B cell (primary cell): Measurements from ENCODE around the gene NRG4. TPM values are rescaled to one million over a fixed set of nuclear protein-coding genes. Genes with fewer than 3 reads are reported as not detected.

ENCODE experiments used
- ATAC-seq: fragments of 200-7000 bp; cut with Tn5 transposase; one replicate; pipeline ENCODE4 v1.10.0; 2021; ENCODE audit warnings: low read depth, mild to moderate bottlenecking, moderate number of reproducible peaks, moderate library complexity
- CTCF ChIA-PET: fragments of 350-600 bp; sonication (Branson Sonifier 250); formaldehyde crosslinking; loops from one replicate; lab custom pipeline; 2021; ENCODE audit warnings: antibody characterized with exemption, inconsistent platforms; lab: Charles Lee
- POLR2A ChIA-PET: fragments of 350-600 bp; sonication (Branson Sonifier 250); formaldehyde crosslinking; loops from one replicate; lab custom pipeline; 2021; ENCODE audit warnings: antibody characterized with exemption; lab: Charles Lee
- DNase-seq: peaks from one replicate; pipeline ENCODE4 v3.0.0; 2013
- H2AFZ ChIP-seq: 2 replicates; pipeline ENCODE4 v1.6.1; 2012; ENCODE audit warnings: mild to moderate bottlenecking, low read depth, low read length; ENCODE audit not compliant: insufficient read depth, poor library complexity, severe bottlenecking
- H3K27ac ChIP-seq, 2 donors: 1 replicate in 1 of 2; 2 replicates in 1 of 2; pipeline ENCODE4 v1.5.1; 2012 to 2013; ENCODE audit warnings: low read length in 2 of 2, mild to moderate bottlenecking in 2 of 2, moderate library complexity in 1 of 2
- H3K27me3 ChIP-seq, 4 experiments: fragments of 200-600 bp in 1 of 4; sonication (generic) in 1 of 4; replicated peaks in 1 of 4; 1 replicate in 2 of 4; 2 replicates in 2 of 4; pipeline versions ENCODE4 v1.6.1 to v1.7.0; 2013 to 2016; ENCODE audit warnings: low read length in 3 of 4, mild to moderate bottlenecking in 2 of 4, mixed read lengths in 1 of 4, moderate library complexity in 1 of 4; ENCODE audit not compliant: insufficient read depth in 4 of 4, control insufficient read depth in 3 of 4; ENCODE audit errors: control extremely low read depth in 1 of 4
- H3K36me3 ChIP-seq, 2 experiments: replicated peaks in 1 of 2; 1 replicate in 1 of 2; 2 replicates in 1 of 2; pipeline versions ENCODE4 v1.6.1 to v1.7.1; 2013; ENCODE audit warnings: low read length in 1 of 2; ENCODE audit not compliant: insufficient read depth in 2 of 2, control insufficient read depth in 1 of 2; ENCODE audit errors: control extremely low read depth in 1 of 2, extremely low read depth in 1 of 2
- H3K4me1 ChIP-seq, 2 donors: fragments of 200-600 bp in 1 of 2; sonication (generic) in 1 of 2; 1 replicate in 1 of 2; 2 replicates in 1 of 2; pipeline versions ENCODE4 v1.5.1 to v1.6.1; 2013 to 2017; ENCODE audit warnings: low read length in 2 of 2; ENCODE audit not compliant: control insufficient read depth in 2 of 2, insufficient read depth in 2 of 2
- H3K4me2 ChIP-seq: replicated peaks from 2 replicates; pipeline ENCODE3; 2012; ENCODE audit warnings: mild to moderate bottlenecking, low read depth, low read length; ENCODE audit not compliant: poor library complexity, severe bottlenecking
- H3K4me3 ChIP-seq, 5 experiments: fragments of 200-600 bp in 1 of 5; sonication (generic) in 1 of 5; 1 replicate in 3 of 5; 2 replicates in 2 of 5; pipeline versions ENCODE4 v1.5.1 to v1.7.0; 2011 to 2016; ENCODE audit warnings: low read length in 4 of 5, mild to moderate bottlenecking in 4 of 5, low read depth in 2 of 5, control low read depth in 1 of 5, moderate library complexity in 1 of 5; ENCODE audit not compliant: insufficient read depth in 1 of 5; ENCODE audit errors: control extremely low read depth in 1 of 5, extremely low read depth in 1 of 5
- H3K79me2 ChIP-seq: fragments of 200-600 bp; sonication (generic); one replicate; pipeline ENCODE4 v1.6.0; 2016; ENCODE audit warnings: low read length; ENCODE audit not compliant: control insufficient read depth, insufficient read depth
- H3K9ac ChIP-seq: fragments of 200-600 bp; sonication (generic); 2 replicates; pipeline ENCODE4 v1.6.1; 2017; ENCODE audit warnings: mild to moderate bottlenecking, low read length, moderate library complexity
- H3K9me3 ChIP-seq, 3 donors: one replicate each; pipeline versions ENCODE4 v1.6.1 to v1.7.1; 2013; ENCODE audit warnings: low read length in 2 of 3; ENCODE audit not compliant: control insufficient read depth in 2 of 3, insufficient read depth in 1 of 3; ENCODE audit errors: control extremely low read depth in 1 of 3
- H4K20me1 ChIP-seq: 2 replicates; pipeline ENCODE4 v1.6.0; 2012; ENCODE audit warnings: mild to moderate bottlenecking, low read length; ENCODE audit not compliant: insufficient read depth, control insufficient read depth, poor library complexity, severe bottlenecking
- H3K27ac Mint-ChIP-seq: one replicate; pipeline ENCODE4 v1.8.0; 2021; ENCODE audit warnings: mixed read lengths
- H3K27me3 Mint-ChIP-seq: one replicate; pipeline ENCODE4 v1.8.0; 2021; ENCODE audit warnings: mixed read lengths
- H3K4me1 Mint-ChIP-seq: one replicate; pipeline ENCODE4 v1.8.0; 2021; ENCODE audit warnings: mixed read lengths
- H3K4me3 Mint-ChIP-seq: one replicate; pipeline ENCODE4 v1.8.0; 2021; ENCODE audit warnings: mixed read lengths
- H3K9me3 Mint-ChIP-seq: one replicate; pipeline ENCODE4 v1.8.0; 2022; ENCODE audit warnings: mixed read lengths; ENCODE audit not compliant: insufficient read depth
- EZH2 ChIP-seq: IDR thresholded peaks from 2 replicates; pipeline ENCODE4 v1.6.1; 2012; ENCODE audit warnings: borderline replicate concordance, low read depth, mild to moderate bottlenecking, moderate library complexity, low read length; ENCODE audit not compliant: insufficient read depth, poor library complexity, severe bottlenecking
- WGBS: methylation state at CpG from one replicate; pipeline ENCODE4 v1.1.5; 2013; ENCODE audit warnings: missing lambda C conversion rate; ENCODE audit not compliant: insufficient coverage; 5-methylcytosine and 5-hydroxymethylcytosine counted together
- intact Hi-C: fragments of 100-400 bp; cut with micrococcal nuclease; formaldehyde crosslinking; loops from one replicate; pipeline ENCODE4 v1.10.0; 2022
- polyA minus RNA-seq: library from RNA; depleted of rRNA, polyadenylated mRNA; stranded (reverse); fragments of >200 nt; gene quantifications from 2 replicates; pipeline ENCODE4 v1.2.3, GENCODE V29; 2012
- polyA plus RNA-seq: library from polyadenylated mRNA; depleted of rRNA; stranded (reverse); fragments of >200 nt; gene quantifications from 2 replicates; pipeline ENCODE4 v1.2.3, GENCODE V29; 2012
- total RNA-seq, 2 donors: library from RNA; stranded (reverse); fragments of 120-200 nt in 1 of 2; gene quantifications; 1 replicate in 1 of 2; 2 replicates in 1 of 2; pipeline versions ENCODE4 v1.2.3 to v1.2.4, GENCODE V29; 2013 to 2022
- TF ChIP-seq, protein P1 (sequence below): fragments of 200-600 bp; IDR thresholded peaks from one replicate; pipeline ENCODE4 v1.8.0; 2022; ENCODE audit warnings: antibody characterized with exemption, mild to moderate bottlenecking

Gene NRG4, protein sequence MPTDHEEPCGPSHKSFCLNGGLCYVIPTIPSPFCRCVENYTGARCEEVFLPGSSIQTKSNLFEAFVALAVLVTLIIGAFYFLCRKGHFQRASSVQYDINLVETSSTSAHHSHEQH
- total RNA-seq (0.37 TPM in 1 of 2 replicates, not detected in the other), polyA plus RNA-seq (not detected in 2 replicates), polyA minus RNA-seq (not detected in 2 replicates)
- 0.07 TPM for total RNA-seq (2013)

DNA sequence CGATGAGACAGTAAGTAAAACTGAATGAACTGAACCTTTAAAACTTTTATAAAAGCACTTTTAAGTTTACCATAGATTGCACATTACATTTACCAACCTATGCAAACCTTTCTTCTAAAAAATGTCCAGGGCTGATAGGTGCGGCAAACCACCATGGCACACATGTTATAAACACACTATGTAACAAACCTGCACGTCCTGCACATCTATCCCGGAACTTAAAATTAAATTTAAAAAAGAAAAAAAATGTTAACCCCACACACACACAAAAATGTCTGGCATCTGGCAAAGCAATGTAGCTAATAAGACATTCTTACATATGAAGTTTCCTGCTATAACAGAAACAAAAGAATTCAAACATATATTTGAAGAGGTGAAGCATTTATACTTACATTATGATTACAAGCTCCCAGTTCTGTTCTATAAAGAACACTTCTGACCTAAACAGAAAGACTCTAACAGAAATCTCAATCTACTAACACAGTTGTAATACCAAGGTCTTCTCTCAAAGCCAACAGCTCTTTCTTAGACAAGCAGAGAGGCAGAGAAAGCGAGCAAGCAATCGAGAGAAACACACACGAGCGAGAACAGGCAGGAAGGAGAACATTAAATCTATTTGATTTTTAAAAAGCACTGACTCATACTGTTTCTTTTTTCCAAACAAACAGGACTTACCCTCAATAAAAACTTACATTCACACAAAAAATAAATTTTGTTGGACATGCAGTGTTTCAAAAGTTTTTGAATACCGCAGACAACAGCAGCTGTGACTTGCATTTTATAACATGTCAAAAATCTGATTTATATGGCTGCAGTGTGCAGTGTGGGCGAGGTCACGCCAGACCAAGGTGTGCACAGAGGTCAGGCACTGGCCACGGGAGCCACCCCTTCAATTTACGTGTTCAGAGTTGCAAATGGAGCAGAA, at the start of gene NRG4:
NRG4 (minus strand) TSS at position 798 of the 925 bp plus-strand sequence. CDS start 1,194 bp downstream, outside the sequence.
- POLR2A ChIA-PET, result no interaction called here

More for the DNA sequence above, at the start of gene NRG4:
- no peaks in the 10 kb centered on the region for H3K79me2 ChIP-seq
- Mint-ChIP-seq H3K27ac (no peak within 1 kb of the TSS), H3K9me3 (peaks cover 6% of the 10 kb centered on the region), H3K4me1 (peaks cover 5% of the 10 kb centered on the region), H3K4me3 (no peak within 1 kb of the TSS), H3K27me3 (peaks cover 27% of the 10 kb centered on the region)
- ATAC-seq, result no peak
- CTCF ChIA-PET, result no interaction called here
- TF ChIP-seq, protein P1, sequence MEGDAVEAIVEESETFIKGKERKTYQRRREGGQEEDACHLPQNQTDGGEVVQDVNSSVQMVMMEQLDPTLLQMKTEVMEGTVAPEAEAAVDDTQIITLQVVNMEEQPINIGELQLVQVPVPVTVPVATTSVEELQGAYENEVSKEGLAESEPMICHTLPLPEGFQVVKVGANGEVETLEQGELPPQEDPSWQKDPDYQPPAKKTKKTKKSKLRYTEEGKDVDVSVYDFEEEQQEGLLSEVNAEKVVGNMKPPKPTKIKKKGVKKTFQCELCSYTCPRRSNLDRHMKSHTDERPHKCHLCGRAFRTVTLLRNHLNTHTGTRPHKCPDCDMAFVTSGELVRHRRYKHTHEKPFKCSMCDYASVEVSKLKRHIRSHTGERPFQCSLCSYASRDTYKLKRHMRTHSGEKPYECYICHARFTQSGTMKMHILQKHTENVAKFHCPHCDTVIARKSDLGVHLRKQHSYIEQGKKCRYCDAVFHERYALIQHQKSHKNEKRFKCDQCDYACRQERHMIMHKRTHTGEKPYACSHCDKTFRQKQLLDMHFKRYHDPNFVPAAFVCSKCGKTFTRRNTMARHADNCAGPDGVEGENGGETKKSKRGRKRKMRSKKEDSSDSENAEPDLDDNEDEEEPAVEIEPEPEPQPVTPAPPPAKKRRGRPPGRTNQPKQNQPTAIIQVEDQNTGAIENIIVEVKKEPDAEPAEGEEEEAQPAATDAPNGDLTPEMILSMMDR, result no peak
- no peak for TF ChIP-seq EZH2
- no peak within 1 kb of the TSS for H3K4me3 ChIP-seq
- no peak for DNase-seq
- WGBS, result 20% methylated on average over 5 of the region's 13 CpGs
- H3K27ac ChIP-seq, result no peak within 1 kb of the TSS
- H3K36me3 ChIP-seq, result no peaks in the 10 kb centered on the region
- H3K27me3 ChIP-seq, result peaks cover 0 to 6% (median 0%) of the 10 kb centered on the region in 4 experiments
- H3K4me1 ChIP-seq, result no peaks in the 10 kb centered on the region
- no peaks in the 10 kb centered on the region for H4K20me1 ChIP-seq
- peak within 1 kb of the TSS; percentile 11 for H3K4me2 ChIP-seq
- no peak within 1 kb of the TSS for H3K9ac ChIP-seq
- no peaks in the 10 kb centered on the region for H3K9me3 ChIP-seq
- H2AFZ ChIP-seq, result peak within 1 kb of the TSS; percentile 3
- intact Hi-C loops, result no loop called here
